HG02571 (cell line): Measurements from ENCODE around the gene ITIH1.
"Not testable (repeated sequence)": the region's sequence is repeated elsewhere in the genome, so short reads cannot be mapped to it uniquely, and the experiment has no call there.

Experiments used
- ATAC-seq: cut with Tn5 transposase; IDR thresholded peaks from one replicate; pipeline ENCODE4 v1.9.1; 2021; ENCODE audit warnings: mild to moderate bottlenecking, moderate library complexity; ENCODE audit not compliant: unreplicated experiment

The ITIH1 gene

GRCh38 chr3:52774901-52775864, 2.2 kb upstream of the ITIH1 start:
- no peak for ATAC-seq

GRCh38 chr3:52775877-52776276, 1.5 kb upstream of the ITIH1 start:
- ATAC-seq: no peak

DNA sequence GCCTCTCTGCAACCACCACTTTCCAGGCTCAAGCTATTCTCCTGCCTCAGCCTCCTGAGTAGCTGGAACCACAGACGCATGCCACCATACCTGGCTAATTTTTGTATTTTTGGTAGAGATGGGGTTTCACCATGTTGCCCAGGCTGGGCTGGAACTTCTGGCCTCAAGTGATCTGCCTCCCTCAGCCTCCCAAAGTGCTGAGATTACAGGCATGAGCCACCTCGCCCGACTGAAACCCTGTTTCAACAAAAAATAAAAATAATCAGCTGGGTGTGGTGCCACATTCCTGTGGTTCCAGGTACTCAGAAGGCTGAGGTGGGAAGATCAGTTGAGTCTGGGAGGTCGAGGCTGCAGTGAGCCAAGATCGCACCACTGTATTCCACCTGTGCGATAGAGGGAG, 913 bp upstream of the ITIH1 start:
- ATAC-seq: not testable (repeated sequence)

DNA sequence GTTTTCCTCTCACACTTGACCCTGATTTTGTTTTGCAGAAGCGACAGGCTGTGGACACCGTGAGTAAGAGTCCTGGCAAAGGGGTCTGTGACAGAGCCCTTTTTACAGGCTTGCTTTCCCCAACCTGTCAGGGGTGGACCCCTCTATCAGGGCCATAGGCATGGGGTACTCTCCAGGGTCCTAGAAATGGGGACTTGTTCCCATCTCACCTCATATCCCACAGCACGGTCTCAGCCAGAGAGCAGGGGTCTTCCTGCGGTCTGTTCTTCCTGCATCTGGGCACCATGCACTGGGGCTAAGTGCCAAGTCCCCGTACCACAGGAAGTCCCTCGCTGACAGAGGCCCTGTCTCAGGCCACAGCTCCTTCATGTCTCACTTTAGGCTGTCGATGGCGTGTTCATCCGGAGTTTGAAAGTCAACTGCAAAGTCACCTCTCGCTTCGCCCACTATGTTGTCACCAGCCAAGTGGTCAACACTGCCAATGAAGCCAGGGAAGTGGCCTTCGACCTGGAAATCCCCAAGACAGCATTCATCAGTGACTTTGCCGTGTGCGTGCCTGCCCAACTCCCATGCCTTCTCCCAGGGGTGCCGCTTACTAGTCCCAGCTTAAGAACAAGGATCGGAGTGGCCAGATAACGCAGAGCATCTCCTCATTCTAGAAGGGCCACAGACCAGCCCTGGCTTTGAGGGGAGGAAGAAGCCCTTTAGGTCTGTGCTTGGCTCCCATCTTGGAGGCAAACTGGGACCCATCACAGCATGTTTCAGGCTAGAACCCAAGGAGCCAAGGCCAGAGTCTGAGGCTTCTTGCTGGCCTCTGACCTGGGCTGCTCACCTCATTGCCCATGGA, 783 bp downstream of the ITIH1 start:
- no peak for ATAC-seq

GRCh38 chr3:52779011-52779836, 1.8 kb downstream of the ITIH1 start:
- ATAC-seq: peak; percentile 71

- no peak for ATAC-seq
Measured at GRCh38 chr3:52779837-52780585, 2.6 kb downstream of the ITIH1 start.

- ATAC-seq: no peak
Measured at GRCh38 chr3:52781741-52782140, 4.3 kb downstream of the ITIH1 start.

DNA sequence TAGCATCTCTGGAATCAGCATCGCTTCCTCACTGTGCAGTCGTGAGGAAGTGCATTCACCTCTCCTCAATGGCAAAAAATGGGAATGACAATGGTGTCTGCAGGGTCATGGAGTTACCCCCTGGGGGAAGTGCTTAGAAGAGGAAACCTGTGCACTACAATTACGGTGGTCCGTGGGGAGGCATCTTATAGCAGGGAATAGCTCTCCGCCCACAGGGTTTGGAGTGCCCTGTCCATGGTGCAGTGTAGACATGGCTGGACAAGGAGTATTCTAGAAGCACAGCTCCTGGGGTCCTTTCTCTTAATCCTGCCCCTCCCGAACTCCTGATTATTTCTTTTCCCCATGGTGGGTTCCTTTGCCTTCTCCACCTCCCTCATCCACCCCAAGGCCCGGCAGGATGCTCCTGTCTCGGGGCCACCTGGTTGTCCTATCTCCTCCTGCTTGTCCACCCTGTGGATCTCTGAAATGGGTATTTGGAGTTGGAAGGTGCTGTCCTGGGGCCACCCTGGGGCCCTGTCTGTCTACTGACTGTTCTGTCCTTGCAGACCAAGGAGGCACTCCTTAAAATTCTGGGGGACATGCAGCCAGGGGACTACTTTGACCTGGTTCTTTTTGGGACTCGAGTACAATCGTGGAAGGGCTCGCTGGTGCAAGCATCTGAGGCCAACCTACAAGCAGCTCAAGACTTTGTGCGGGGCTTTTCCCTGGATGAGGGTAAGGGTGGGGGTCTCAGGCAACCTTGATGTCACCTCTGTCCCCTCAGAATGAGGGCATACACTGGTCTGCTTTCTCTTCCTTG, 5.2 kb downstream of the ITIH1 start:
- ATAC-seq: no peak

DNA sequence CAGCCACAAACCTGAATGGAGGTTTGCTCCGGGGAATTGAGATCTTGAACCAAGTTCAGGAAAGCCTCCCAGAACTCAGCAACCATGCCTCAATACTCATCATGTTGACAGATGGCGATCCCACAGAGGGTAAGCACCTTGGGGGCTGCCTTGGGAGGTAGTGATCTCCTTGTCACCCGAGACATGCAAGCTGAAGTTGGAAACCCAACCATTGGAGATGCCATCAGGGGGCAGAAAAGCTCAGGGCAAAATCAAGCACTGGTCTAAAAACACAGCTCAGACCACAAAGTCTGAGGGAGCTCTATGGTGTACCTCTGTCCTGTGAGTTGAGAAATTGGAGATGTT, 5.8 kb downstream of the ITIH1 start:
- ATAC-seq: no peak

DNA sequence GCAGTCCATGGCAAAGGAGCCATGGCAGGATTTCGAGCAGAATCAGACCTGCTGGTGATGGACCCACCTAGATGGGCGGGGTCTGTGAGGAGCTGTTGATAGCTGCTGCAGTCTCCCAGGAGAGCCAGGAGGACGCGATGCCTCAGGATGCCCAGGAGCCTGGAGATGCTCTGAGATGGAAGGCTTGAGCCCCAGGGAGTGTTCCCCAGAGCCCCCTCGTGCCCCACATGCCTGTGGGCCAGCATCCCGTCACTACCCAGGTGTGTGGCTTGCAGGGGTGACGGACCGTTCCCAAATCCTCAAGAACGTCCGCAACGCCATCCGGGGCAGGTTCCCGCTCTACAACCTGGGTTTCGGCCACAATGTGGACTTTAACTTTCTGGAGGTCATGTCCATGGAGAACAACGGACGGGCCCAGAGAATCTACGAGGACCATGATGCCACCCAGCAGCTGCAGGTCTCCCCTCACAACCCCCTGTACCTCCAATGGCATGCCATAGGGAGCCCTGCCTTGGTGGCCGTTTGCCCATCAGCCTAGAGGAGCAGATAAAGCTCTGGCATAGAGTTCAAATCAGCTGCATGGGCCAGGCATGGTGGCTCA, 6.7 kb downstream of the ITIH1 start:
- ATAC-seq: no peak

DNA sequence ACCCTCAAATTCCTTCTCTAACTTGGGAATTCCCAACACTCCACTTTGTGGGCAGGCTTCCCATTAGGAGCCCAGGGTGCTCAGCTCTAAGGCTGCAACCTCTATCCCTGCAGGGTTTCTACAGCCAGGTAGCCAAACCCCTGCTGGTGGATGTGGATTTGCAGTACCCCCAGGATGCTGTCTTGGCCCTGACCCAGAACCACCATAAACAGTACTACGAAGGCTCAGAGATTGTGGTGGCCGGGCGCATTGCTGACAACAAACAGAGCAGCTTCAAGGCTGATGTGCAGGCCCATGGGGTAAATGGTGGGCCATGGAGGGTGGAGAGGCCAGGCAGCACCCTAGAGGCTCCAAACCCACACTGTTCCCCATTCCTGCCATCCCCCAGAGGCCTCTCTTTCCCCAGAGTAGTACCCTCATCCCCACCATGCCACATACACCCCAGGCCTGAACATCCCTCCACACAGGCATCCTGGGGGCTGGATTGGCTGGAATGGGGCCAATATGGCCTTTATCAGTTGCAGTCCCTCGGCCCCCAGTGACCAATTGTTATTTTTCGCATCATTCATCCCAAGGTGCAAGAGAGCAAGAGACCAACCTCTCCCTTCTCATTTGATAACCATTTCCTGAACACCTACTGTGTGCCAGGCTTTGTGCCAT, 7.7 kb downstream of the ITIH1 start:
- ATAC-seq: no peak

GRCh38 chr3:52786330-52787215, 9.2 kb downstream of the ITIH1 start:
- ATAC-seq: no peak

DNA sequence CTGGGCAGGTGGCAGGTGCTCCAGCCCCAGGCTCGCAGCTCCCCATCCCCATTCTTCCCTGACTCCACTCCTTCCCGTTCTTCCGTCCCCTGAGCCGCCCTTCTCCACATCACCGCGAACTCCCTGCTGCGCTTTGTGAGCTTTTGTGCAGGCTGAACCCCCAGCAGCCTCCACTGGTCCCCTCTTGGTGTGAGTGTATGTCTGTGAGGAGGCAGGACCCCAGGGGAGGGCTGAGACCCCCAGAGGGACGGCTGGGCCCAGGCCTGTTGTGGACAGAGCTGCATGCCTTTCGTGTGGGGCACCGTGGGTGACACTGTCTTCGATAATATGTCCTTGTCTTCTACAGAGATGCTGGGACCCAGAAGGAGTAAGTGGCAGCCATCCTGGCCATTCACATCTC, 9.8 kb downstream of the ITIH1 start:
- ATAC-seq: no peak

- ATAC-seq: no peak
Measured at GRCh38 chr3:52787672-52788625, 10.6 kb downstream of the ITIH1 start.

GRCh38 chr3:52788890-52789745, 11.7 kb downstream of the ITIH1 start:
- no peak for ATAC-seq

DNA sequence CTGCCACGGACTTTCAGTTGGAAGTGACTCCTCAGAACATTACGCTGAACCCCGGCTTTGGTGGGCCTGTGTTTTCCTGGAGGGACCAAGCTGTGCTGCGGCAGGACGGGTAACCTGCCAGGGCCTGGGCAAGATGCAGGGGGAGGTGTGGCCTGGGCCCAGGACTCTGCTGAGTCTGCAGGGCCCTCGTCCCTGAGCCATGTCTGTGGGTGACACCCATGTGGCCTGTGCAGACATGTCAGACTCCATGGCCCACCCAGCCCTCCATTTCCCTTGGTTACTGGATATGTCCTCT, 12.3 kb downstream of the ITIH1 start:
- ATAC-seq: no peak
